Measurements from ENCODE around the gene TTC27. TPM values are rescaled to one million over a fixed set of nuclear protein-coding genes. Genes with fewer than 3 reads are reported as not detected.

The TTC27 gene
- total and polyA plus RNA-seq, 2 of the 13 experiments (the other 11 are each of a cell fraction or from before 2014, with no cell fraction given) = 26.7 to 44.7 TPM

DNA sequence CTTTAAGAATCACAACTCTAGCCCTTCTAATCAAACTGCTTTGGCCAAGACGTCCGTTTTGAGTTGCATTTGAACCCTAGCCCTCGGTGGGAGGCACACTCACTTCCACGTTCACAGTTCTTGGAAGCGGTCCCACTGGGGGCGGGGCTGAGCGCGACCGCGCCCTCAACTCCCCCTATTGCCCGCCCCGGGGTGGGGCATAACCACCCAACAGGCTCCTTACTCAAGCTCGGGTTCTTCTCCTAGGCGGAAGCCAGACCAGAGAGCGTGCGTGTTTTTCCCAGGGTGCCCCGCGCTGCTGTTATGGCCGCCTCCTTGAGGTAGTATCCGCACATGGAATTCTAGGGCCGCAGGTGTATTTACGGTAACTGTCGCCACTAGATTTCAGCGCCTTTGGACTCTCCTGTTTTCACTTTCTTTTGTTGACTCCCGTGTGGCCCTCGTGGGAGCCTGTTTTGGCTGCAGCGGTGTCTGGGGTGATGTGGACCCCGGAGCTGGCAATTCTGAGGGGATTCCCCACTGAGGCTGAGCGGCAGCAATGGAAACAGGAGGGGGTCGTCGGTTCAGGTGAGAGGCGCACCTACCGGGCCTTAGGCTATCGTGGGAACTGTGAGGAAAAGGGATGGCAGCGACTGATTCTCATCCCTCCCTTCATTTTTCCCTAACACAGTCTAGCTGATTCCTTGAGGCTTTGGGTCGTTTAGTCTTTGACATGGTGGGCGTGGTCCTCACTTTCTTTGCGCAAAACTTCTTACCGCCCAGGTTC lies at the start of gene TTC27 (continued):
- TF ChIP-seq KLF12 (CRISPR knock-in tag; IDR thresholded peaks at IDR 0.05; ENCODE audit: borderline replicate concordance) = no peak; the same call in 1 of the 2 replicates
- TF ChIP-seq, protein P1, sequence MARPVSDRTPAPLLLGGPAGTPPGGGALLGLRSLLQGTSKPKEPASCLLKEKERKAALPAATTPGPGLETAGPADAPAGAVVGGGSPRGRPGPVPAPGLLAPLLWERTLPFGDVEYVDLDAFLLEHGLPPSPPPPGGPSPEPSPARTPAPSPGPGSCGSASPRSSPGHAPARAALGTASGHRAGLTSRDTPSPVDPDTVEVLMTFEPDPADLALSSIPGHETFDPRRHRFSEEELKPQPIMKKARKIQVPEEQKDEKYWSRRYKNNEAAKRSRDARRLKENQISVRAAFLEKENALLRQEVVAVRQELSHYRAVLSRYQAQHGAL (CRISPR knock-in tag; IDR thresholded peaks at IDR 0.05; ENCODE audit: not compliant biosample characterization) = peak; percentile 30
- no peak for TF ChIP-seq ZNF552 (CRISPR knock-in tag; IDR thresholded peaks at IDR 0.05; ENCODE audit: borderline replicate concordance)
- no peak for TF ChIP-seq ZNF720 (CRISPR knock-in tag; IDR thresholded peaks at IDR 0.05)
- TF ChIP-seq ZFP36L1 (CRISPR knock-in tag; IDR thresholded peaks at IDR 0.05) = peak; percentile 72; the same call in 1 of the 2 replicates
- no peak; the same call in 1 of the 2 replicates for TF ChIP-seq ZNF30 (CRISPR knock-in tag; IDR thresholded peaks at IDR 0.05)
- TF ChIP-seq BRD4 (CRISPR knock-in tag; IDR thresholded peaks at IDR 0.05) = no peak
- no peak for TF ChIP-seq LCORL (IDR thresholded peaks at IDR 0.05)
- TF ChIP-seq LCORL (CRISPR knock-in tag; IDR thresholded peaks at IDR 0.05) = peak; percentile 50
- TF ChIP-seq ZSCAN12 (CRISPR knock-in tag; IDR thresholded peaks at IDR 0.05) = no peak
- TF ChIP-seq ZNF281 (CRISPR knock-in tag; IDR thresholded peaks at IDR 0.05; ENCODE audit: borderline replicate concordance) = peak; percentile 5; the same call in 1 of the 2 replicates
- no peak for TF ChIP-seq ZNF740 (CRISPR knock-in tag; IDR thresholded peaks at IDR 0.05)
- TF ChIP-seq BCL3 (CRISPR knock-in tag; IDR thresholded peaks at IDR 0.05) = peak; percentile 94
- TF ChIP-seq, protein P2, sequence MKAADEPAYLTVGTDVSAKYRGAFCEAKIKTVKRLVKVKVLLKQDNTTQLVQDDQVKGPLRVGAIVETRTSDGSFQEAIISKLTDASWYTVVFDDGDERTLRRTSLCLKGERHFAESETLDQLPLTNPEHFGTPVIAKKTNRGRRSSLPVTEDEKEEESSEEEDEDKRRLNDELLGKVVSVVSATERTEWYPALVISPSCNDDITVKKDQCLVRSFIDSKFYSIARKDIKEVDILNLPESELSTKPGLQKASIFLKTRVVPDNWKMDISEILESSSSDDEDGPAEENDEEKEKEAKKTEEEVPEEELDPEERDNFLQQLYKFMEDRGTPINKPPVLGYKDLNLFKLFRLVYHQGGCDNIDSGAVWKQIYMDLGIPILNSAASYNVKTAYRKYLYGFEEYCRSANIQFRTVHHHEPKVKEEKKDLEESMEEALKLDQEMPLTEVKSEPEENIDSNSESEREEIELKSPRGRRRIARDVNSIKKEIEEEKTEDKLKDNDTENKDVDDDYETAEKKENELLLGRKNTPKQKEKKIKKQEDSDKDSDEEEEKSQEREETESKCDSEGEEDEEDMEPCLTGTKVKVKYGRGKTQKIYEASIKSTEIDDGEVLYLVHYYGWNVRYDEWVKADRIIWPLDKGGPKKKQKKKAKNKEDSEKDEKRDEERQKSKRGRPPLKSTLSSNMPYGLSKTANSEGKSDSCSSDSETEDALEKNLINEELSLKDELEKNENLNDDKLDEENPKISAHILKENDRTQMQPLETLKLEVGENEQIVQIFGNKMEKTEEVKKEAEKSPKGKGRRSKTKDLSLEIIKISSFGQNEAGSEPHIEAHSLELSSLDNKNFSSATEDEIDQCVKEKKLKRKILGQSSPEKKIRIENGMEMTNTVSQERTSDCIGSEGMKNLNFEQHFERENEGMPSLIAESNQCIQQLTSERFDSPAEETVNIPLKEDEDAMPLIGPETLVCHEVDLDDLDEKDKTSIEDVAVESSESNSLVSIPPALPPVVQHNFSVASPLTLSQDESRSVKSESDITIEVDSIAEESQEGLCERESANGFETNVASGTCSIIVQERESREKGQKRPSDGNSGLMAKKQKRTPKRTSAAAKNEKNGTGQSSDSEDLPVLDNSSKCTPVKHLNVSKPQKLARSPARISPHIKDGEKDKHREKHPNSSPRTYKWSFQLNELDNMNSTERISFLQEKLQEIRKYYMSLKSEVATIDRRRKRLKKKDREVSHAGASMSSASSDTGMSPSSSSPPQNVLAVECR (CRISPR knock-in tag; IDR thresholded peaks at IDR 0.05; ENCODE audit: borderline replicate concordance) = peak; percentile 99
- 0 out of 2 replicates have a peak, but pooled peaks have one; percentile 58 for TF ChIP-seq FUBP1 (CRISPR knock-in tag; IDR thresholded peaks at IDR 0.05; ENCODE audit: borderline replicate concordance)
- TF ChIP-seq ZNF143 (CRISPR knock-in tag; IDR thresholded peaks at IDR 0.05) = peak; percentile 93
- peak; percentile 96 for TF ChIP-seq KDM2A (CRISPR knock-in tag; IDR thresholded peaks at IDR 0.05; ENCODE audit: borderline replicate concordance, low read depth)

All from HepG2 (cell line).